Astrocyte (in vitro differentiated cells and primary cell): ENCODE results near the gene RPUSD1. TPM values are rescaled to one million over a fixed set of nuclear protein-coding genes. Genes with fewer than 3 reads are reported as not detected.

Experiments used
- DNase-seq: peaks from one replicate; pipeline ENCODE4 v3.0.0-alpha.2; 2010; ENCODE audit warnings: low read depth
- FAIRE-seq: peaks from 2 replicates; lab custom pipeline; 2011; peaks lifted over from hg19 to GRCh38; lab: Jason Lieb, UNC
- H2AFZ ChIP-seq: 2 replicates; pipeline ENCODE4 v1.6.0; 2012; ENCODE audit warnings: low read depth, low read length, inconsistent platforms
- H3K27ac ChIP-seq: 2 replicates; pipeline ENCODE4 v1.5.1; 2011; ENCODE audit warnings: low read depth, low read length, inconsistent platforms
- H3K27me3 ChIP-seq: 2 replicates; pipeline ENCODE4 v1.6.0; 2011; ENCODE audit warnings: low read length, inconsistent platforms; ENCODE audit not compliant: insufficient read depth
- H3K36me3 ChIP-seq: 2 replicates; pipeline ENCODE4 v1.5.1; 2011; ENCODE audit warnings: low read length, inconsistent platforms; ENCODE audit not compliant: insufficient read depth
- H3K4me1 ChIP-seq: 2 replicates; pipeline ENCODE4 v1.5.1; 2011; ENCODE audit warnings: low read length, inconsistent platforms; ENCODE audit not compliant: insufficient read depth
- H3K4me2 ChIP-seq: 2 replicates; pipeline ENCODE4 v1.6.0; 2012; ENCODE audit warnings: low read length, inconsistent platforms
- H3K4me3 ChIP-seq: 2 replicates; pipeline ENCODE4 v1.5.1; 2011; ENCODE audit warnings: low read depth, mild to moderate bottlenecking, low read length, inconsistent platforms; ENCODE audit not compliant: insufficient read depth
- H3K79me2 ChIP-seq: 2 replicates; pipeline ENCODE4 v1.6.0; 2012; ENCODE audit warnings: mild to moderate bottlenecking, low read length, inconsistent platforms; ENCODE audit not compliant: insufficient read depth
- H3K9ac ChIP-seq: 2 replicates; pipeline ENCODE4 v1.6.0; 2012; ENCODE audit warnings: mild to moderate bottlenecking, low read length, inconsistent platforms
- H3K9me3 ChIP-seq: 2 replicates; pipeline ENCODE4 v1.5.1; 2012; ENCODE audit warnings: low read depth, mild to moderate bottlenecking, low read length, inconsistent platforms; ENCODE audit not compliant: insufficient read depth
- H4K20me1 ChIP-seq: 2 replicates; pipeline ENCODE4 v1.6.0; 2012; ENCODE audit warnings: low read length, inconsistent platforms; ENCODE audit not compliant: insufficient read depth
- H3K27ac Mint-ChIP-seq: one replicate; pipeline ENCODE4 v1.8.0; 2021; ENCODE audit warnings: mild to moderate bottlenecking, mixed read lengths; ENCODE audit not compliant: unreplicated experiment
- H3K27me3 Mint-ChIP-seq: one replicate; pipeline ENCODE4 v1.8.0; 2021; ENCODE audit warnings: low read depth, mixed read lengths; ENCODE audit not compliant: unreplicated experiment
- H3K36me3 Mint-ChIP-seq: one replicate; pipeline ENCODE4 v1.8.0; 2021; ENCODE audit warnings: low read depth, mixed read lengths; ENCODE audit not compliant: unreplicated experiment
- H3K4me1 Mint-ChIP-seq: one replicate; pipeline ENCODE4 v1.8.0; 2021; ENCODE audit warnings: low read depth, mixed read lengths; ENCODE audit not compliant: unreplicated experiment
- H3K4me3 Mint-ChIP-seq: one replicate; pipeline ENCODE4 v1.8.0; 2021; ENCODE audit warnings: mild to moderate bottlenecking, moderate library complexity, mixed read lengths; ENCODE audit not compliant: unreplicated experiment
- H3K9me3 Mint-ChIP-seq: one replicate; pipeline ENCODE4 v1.8.0; 2021; ENCODE audit warnings: mild to moderate bottlenecking, mixed read lengths; ENCODE audit not compliant: unreplicated experiment
- EZH2 ChIP-seq: IDR thresholded peaks from 2 replicates; pipeline ENCODE4 v1.6.1; 2012; ENCODE audit warnings: mild to moderate bottlenecking, low read length, inconsistent platforms; ENCODE audit not compliant: insufficient read depth
- total RNA-seq: library from RNA; stranded (reverse); gene quantifications from 2 replicates; pipeline ENCODE4 v1.2.1, GENCODE V29; 2021
- TF ChIP-seq, protein P1 (sequence below): IDR thresholded peaks from 2 replicates; pipeline ENCODE4 v1.5.1; 2011; ENCODE audit warnings: low read depth, mild to moderate bottlenecking, inconsistent platforms, low read length, moderate library complexity; ENCODE audit not compliant: insufficient read depth

Gene RPUSD1
- total RNA-seq, 1 donor from 2014 or later, result 28.8 TPM

DNA sequence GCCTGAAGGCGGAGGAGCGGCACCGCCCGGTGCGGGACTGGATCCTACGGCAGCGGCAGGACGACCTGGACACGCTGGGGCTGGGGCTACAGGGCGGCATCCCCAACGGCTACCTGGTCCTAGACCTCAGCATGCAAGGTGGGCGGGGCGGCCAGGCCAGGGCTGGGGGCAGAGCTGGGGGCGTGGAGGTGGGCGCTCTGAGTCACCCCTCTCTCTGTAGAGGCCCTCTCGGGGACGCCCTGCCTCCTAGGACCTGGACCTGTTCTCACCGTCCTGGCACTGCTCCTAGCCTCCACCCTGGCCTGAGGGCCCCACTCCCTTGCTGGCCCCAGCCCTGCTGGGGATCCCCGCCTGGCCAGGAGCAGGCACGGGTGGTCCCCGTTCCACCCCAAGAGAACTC, 19.8 kb downstream of the RPUSD1 start:
- FAIRE-seq (no peak), DNase-seq (no peak)
- Mint-ChIP-seq H3K4me3 (no peak overlapping the region), H3K4me1 (no peaks in the 10 kb centered on the region), H3K36me3 (no peaks in the 10 kb centered on the region), H3K9me3 (no peaks in the 10 kb centered on the region), H3K27ac (no peak overlapping the region), H3K27me3 (peaks cover 6% of the 10 kb centered on the region)
- Histone ChIP-seq H4K20me1 (no peaks in the 10 kb centered on the region), H3K9ac (no peak overlapping the region), H3K4me2 (no peak overlapping the region), H2AFZ (no peak overlapping the region), H3K4me3 (no peak overlapping the region), H3K79me2 (no peaks in the 10 kb centered on the region), H3K27me3 (no peaks in the 10 kb centered on the region), H3K4me1 (no peaks in the 10 kb centered on the region), H3K36me3 (no peaks in the 10 kb centered on the region), H3K27ac (no peak overlapping the region), H3K9me3 (no peaks in the 10 kb centered on the region)
- no peak for TF ChIP-seq EZH2
- TF ChIP-seq, protein P1, sequence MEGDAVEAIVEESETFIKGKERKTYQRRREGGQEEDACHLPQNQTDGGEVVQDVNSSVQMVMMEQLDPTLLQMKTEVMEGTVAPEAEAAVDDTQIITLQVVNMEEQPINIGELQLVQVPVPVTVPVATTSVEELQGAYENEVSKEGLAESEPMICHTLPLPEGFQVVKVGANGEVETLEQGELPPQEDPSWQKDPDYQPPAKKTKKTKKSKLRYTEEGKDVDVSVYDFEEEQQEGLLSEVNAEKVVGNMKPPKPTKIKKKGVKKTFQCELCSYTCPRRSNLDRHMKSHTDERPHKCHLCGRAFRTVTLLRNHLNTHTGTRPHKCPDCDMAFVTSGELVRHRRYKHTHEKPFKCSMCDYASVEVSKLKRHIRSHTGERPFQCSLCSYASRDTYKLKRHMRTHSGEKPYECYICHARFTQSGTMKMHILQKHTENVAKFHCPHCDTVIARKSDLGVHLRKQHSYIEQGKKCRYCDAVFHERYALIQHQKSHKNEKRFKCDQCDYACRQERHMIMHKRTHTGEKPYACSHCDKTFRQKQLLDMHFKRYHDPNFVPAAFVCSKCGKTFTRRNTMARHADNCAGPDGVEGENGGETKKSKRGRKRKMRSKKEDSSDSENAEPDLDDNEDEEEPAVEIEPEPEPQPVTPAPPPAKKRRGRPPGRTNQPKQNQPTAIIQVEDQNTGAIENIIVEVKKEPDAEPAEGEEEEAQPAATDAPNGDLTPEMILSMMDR, result no peak

DNA sequence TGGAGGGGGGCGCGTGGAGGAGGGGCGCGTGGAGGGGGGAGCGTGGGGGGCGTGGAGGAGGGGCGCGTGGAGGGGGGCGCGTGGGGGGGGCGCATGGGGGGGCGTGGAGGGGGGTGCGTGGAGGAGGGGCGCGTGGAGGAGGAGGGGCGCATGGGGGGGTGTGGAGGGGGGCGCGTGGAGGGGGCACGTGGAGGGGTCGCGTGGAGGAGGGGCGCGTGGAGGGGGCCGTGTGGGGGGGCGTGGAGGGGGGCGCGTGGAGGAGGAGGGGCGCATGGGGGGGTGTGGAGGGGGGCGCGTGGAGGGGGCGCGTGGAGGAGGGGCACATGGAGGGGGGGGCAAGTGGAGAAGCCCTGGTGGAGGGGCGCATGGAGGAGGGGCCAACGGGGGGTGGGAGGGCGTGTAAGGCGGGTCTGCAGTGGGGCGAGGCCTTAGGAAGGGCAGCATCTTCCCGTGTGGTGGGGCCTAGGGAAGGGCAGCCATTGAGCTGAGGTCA, 20.4 kb downstream of the RPUSD1 start:
- Histone ChIP-seq H4K20me1 (no peaks in the 10 kb centered on the region), H3K4me2 (no peak overlapping the region), H3K36me3 (no peaks in the 10 kb centered on the region), H3K9ac (no peak overlapping the region), H3K79me2 (no peaks in the 10 kb centered on the region), H3K27ac (no peak overlapping the region), H2AFZ (no peak overlapping the region), H3K4me1 (no peaks in the 10 kb centered on the region), H3K27me3 (no peaks in the 10 kb centered on the region), H3K4me3 (no peak overlapping the region), H3K9me3 (no peaks in the 10 kb centered on the region)
- Mint-ChIP-seq H3K4me1 (no peaks in the 10 kb centered on the region), H3K36me3 (no peaks in the 10 kb centered on the region), H3K27ac (no peak overlapping the region), H3K4me3 (no peak overlapping the region), H3K27me3 (peaks cover 6% of the 10 kb centered on the region), H3K9me3 (no peaks in the 10 kb centered on the region)
- no peak for TF ChIP-seq EZH2
- TF ChIP-seq, protein P1, result no peak
- FAIRE-seq (no peak), DNase-seq (no peak)

DNA sequence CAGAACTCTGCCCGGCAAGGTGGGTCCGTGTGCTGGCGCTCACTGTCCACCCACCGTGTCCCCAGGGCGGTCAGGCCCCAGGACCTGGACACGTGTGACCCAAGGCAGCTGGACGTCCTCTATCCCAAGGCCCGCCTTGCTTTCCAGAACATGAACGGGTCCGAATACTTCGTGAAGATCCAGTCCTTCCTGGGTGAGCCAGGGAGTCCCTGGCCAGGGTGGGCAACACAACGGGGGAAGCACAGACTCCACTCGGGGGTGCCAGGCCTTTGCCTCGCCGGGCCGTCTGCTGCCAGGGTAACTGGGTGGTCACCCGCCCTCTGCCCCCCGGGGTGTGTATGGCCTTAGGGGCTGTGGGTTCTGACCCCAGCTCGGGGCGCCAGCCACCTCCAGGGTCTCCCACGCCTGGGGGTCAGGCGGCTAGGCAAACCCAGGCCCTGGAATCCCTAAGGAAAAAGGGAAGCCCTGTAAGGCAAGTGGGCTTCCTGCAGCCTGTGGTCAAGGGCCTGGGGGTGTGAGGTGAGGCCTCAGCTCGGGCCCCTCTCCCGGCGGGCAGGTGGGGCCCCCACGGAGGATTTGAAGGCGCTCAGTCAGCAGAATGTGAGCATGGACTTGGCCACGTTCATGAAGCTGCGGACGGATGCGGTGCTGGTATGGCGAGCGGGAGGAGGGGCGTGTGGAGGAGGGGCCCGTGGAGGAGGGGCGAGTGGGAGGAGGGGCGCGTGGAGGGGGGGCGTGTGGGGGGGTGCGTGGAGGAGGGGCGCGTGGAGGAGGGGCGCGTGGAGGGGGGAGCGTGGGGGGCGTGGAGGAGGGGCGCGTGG, 21.2 kb downstream of the RPUSD1 start:
- Histone ChIP-seq H3K9me3 (no peaks in the 10 kb centered on the region), H3K4me2 (no peak overlapping the region), H3K36me3 (no peaks in the 10 kb centered on the region), H3K27ac (no peak overlapping the region), H3K4me1 (no peaks in the 10 kb centered on the region), H3K4me3 (no peak overlapping the region), H3K27me3 (no peaks in the 10 kb centered on the region), H2AFZ (no peak overlapping the region), H4K20me1 (no peaks in the 10 kb centered on the region), H3K9ac (no peak overlapping the region), H3K79me2 (no peaks in the 10 kb centered on the region)
- H3K4me1 Mint-ChIP-seq, result no peaks in the 10 kb centered on the region
- H3K36me3 Mint-ChIP-seq, result no peaks in the 10 kb centered on the region
- no peak for DNase-seq
- H3K27ac Mint-ChIP-seq, result no peak overlapping the region
- no peaks in the 10 kb centered on the region for H3K9me3 Mint-ChIP-seq
- FAIRE-seq, result no peak
- H3K27me3 Mint-ChIP-seq, result peaks cover 6% of the 10 kb centered on the region
- TF ChIP-seq, protein P1, result no peak
- no peak for TF ChIP-seq EZH2
- H3K4me3 Mint-ChIP-seq, result no peak overlapping the region
